ENCODE results near the gene ZSWIM6. TPM values are rescaled to one million over a fixed set of nuclear protein-coding genes. Genes with fewer than 3 reads are reported as not detected.
"Not testable (repeated sequence)": the region's sequence is repeated elsewhere in the genome, so short reads cannot be mapped to it uniquely, and the experiment has no call there.

Gene ZSWIM6
- total RNA-seq, 2 experiments from 2014 or later = 4.4 TPM

- peaks cover 24% of the 10 kb centered on the region for H3K4me1 Mint-ChIP-seq (ENCODE audit: low read depth)
- intact Hi-C loops (cut with micrococcal nuclease) = no loop called here
- POLR2A ChIA-PET = no interaction called here
- no peaks in the 10 kb centered on the region for H3K27me3 Mint-ChIP-seq
- H3K36me3 Mint-ChIP-seq (ENCODE audit: low read depth) = no peaks in the 10 kb centered on the region
- DNase-seq (no peak), ATAC-seq (no peak)
- CTCF ChIA-PET = no interaction called here
- H3K4me3 Mint-ChIP-seq = no peak overlapping the region
- H3K27ac Mint-ChIP-seq = no peak overlapping the region
- H3K9me3 Mint-ChIP-seq = no peaks in the 10 kb centered on the region
- no peak for TF ChIP-seq CTCF (IDR thresholded peaks at IDR 0.05)
These were observed 69.7 kb downstream of the ZSWIM6 start for GRCh38 chr5:61401726-61402125.

DNA sequence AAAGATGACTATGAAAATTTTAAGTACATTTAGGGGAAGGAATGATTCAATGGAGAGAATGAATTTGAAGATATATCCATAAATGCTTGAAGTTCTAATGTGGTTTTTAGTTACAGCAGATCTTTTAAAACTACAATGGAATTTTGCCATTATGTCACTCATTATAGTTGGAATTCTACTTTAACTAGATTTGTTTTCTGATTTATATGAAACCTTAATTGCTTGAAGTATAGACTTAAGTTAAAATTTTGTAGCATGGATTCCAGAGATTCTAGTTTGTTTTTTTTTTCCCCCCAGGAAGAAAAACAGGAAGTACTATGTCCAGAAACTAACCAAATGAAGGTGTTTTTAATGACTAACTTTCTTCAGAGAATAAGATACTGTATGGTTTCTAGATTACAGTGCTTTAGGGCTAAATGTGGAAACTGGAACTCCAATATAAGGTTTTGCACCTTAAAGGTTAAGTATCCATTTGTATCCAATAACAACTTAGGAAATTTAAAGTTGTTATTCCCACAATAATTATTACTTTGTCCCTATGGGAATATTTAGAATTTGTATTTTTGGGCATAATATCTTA is 70.3 kb downstream of the ZSWIM6 start:
- H3K27me3 Mint-ChIP-seq = no peaks in the 10 kb centered on the region
- H3K4me1 Mint-ChIP-seq (ENCODE audit: low read depth) = peaks cover 24% of the 10 kb centered on the region
- H3K4me3 Mint-ChIP-seq = no peak overlapping the region
- intact Hi-C loops (cut with micrococcal nuclease) = no loop called here
- ChIA-PET CTCF (no interaction called here), POLR2A (no interaction called here)
- DNase-seq (no peak), ATAC-seq (no peak)
- no peaks in the 10 kb centered on the region for H3K36me3 Mint-ChIP-seq (ENCODE audit: low read depth)
- no peak overlapping the region for H3K27ac Mint-ChIP-seq
- TF ChIP-seq CTCF (IDR thresholded peaks at IDR 0.05) = no peak
- no peaks in the 10 kb centered on the region for H3K9me3 Mint-ChIP-seq

GRCh38 chr5:61402970-61403900 is 71.2 kb downstream of the ZSWIM6 start:
- no peak for TF ChIP-seq CTCF (IDR thresholded peaks at IDR 0.05)
- intact Hi-C loops (cut with micrococcal nuclease) = no loop called here
- ChIA-PET CTCF (interaction anchor here (0.7 kb wide), 1 partner anchor 450 kb away, joined by 3 read pairs; no protein-coding TSS in a partner anchor), POLR2A (no interaction called here)
- no peak overlapping the region for H3K27ac Mint-ChIP-seq
- no peaks in the 10 kb centered on the region for H3K36me3 Mint-ChIP-seq (ENCODE audit: low read depth)
- ATAC-seq (no peak), DNase-seq (no peak)
- peaks cover 28% of the 10 kb centered on the region for H3K4me1 Mint-ChIP-seq (ENCODE audit: low read depth)
- H3K4me3 Mint-ChIP-seq = no peak overlapping the region
- no peaks in the 10 kb centered on the region for H3K9me3 Mint-ChIP-seq
- H3K27me3 Mint-ChIP-seq = no peaks in the 10 kb centered on the region

GRCh38 chr5:61405511-61406295 is 73.6 kb downstream of the ZSWIM6 start:
- intact Hi-C loops (cut with micrococcal nuclease) = loop anchor here (5.0 kb wide), 1 partner anchor 73 kb away; the partner anchor contains the start of gene ZSWIM6
- DNase-seq (no peak), ATAC-seq (no peak)
- Mint-ChIP-seq H3K36me3 (ENCODE audit: low read depth) (no peaks in the 10 kb centered on the region), H3K4me1 (ENCODE audit: low read depth) (peaks cover 41% of the 10 kb centered on the region), H3K27ac (no peak overlapping the region), H3K9me3 (no peaks in the 10 kb centered on the region), H3K4me3 (no peak overlapping the region), H3K27me3 (no peaks in the 10 kb centered on the region)
- ChIA-PET POLR2A (no interaction called here), CTCF (interaction anchor here (1.1 to 1.4 kb wide), 3 partner anchors 10 to 75 kb away, joined by 3 read pairs; no protein-coding TSS in a partner anchor)
- TF ChIP-seq CTCF (IDR thresholded peaks at IDR 0.05) = no peak

- H3K4me3 Mint-ChIP-seq; DNase-seq; ATAC-seq; H3K27me3 Mint-ChIP-seq; POLR2A ChIA-PET; H3K27ac Mint-ChIP-seq; H3K36me3 Mint-ChIP-seq (ENCODE audit: low read depth); CTCF ChIA-PET; H3K9me3 Mint-ChIP-seq: not testable (repeated sequence)
- intact Hi-C loops (cut with micrococcal nuclease) = loop anchor here (5.0 kb wide), 1 partner anchor 74 kb away; the partner anchor contains the start of gene ZSWIM6
- peaks cover 41% of the 10 kb centered on the region for H3K4me1 Mint-ChIP-seq (ENCODE audit: low read depth)
These were observed 74.4 kb downstream of the ZSWIM6 start for GRCh38 chr5:61406497-61406896.
